ENCODE results near the gene MICAL2. TPM values are rescaled to one million over a fixed set of nuclear protein-coding genes. Genes with fewer than 3 reads are reported as not detected.

MICAL2 gene
- total and polyA plus RNA-seq, 2 of the 13 experiments (the other 11 are each of a cell fraction or from before 2014, with no cell fraction given) = 0.78 to 1.1 TPM

GRCh38 chr11:12295943-12296342 is 185.6 kb downstream of the MICAL2 start:
- ChIA-PET POLR2A (no interaction called here), CTCF (ENCODE audit: low intra/inter-chr PET ratio, low total read pairs) (no interaction called here)
- no peak for FAIRE-seq
- ATAC-seq = no peak
- Histone ChIP-seq H3K27ac (ENCODE audit: extremely low read length, insufficient read depth, low read length) (no peak overlapping the region), H3K4me2 (ENCODE audit: low read depth, low read length) (no peak overlapping the region), H3K79me2 (ENCODE audit: insufficient read depth, low read length) (no peaks in the 10 kb centered on the region), H3K4me1 (ENCODE audit: insufficient read depth, low read length) (no peaks in the 10 kb centered on the region), H3K36me3 (replicated peaks in 1 of 2; ENCODE audit: control insufficient read depth in 1 of 2, insufficient read depth in 2 of 2, low read length in 2 of 2) (no peaks in the 10 kb centered on the region), H3K27me3 (ENCODE audit: control insufficient read depth in 1 of 2, insufficient read depth in 2 of 2, low read length in 2 of 2) (no peaks in the 10 kb centered on the region; a peak in 2 of 5 replicates), H4K20me1 (ENCODE audit: insufficient read depth, low read length) (no peaks in the 10 kb centered on the region), H2AFZ (ENCODE audit: low read length) (no peak overlapping the region), H3K4me3 (replicated peaks in 1 of 3; ENCODE audit: insufficient read depth in 1 of 3, low read depth in 2 of 3, low read length in 3 of 3) (no peak overlapping the region), H3K9me3 (ENCODE audit: low read length) (peaks cover 8% of the 10 kb centered on the region; the same call in 1 of the 2 replicates), H3K9ac (ENCODE audit: insufficient read depth, low read depth, low read length) (no peak overlapping the region)
- intact Hi-C loops (cut with micrococcal nuclease; ENCODE audit: unreplicated experiment) (no loop called here), in situ Hi-C loops (cut with HindIII; ENCODE audit: extremely low pct_ligation_motif_present, low pct_unique_long_range_greater_than_20kb) (loop anchor here (25.0 kb wide), 1 partner anchor 484 kb away; no protein-coding TSS in a partner anchor)
- DNase-seq (ENCODE audit: low spot score) = no peak
- WGBS (ENCODE audit: low lambda C conversion rate) = 51% methylated on average over 2 of the region's 2 CpGs
- BruUV-seq (replicated peaks) = no TSS peak
- TF ChIP-seq SSRP1 (CRISPR knock-in tag; IDR thresholded peaks at IDR 0.05) (no peak), ZNF839 (CRISPR knock-in tag; IDR thresholded peaks at IDR 0.05; ENCODE audit: borderline replicate concordance) (no peak), TSC22D2 (CRISPR knock-in tag; IDR thresholded peaks at IDR 0.05; ENCODE audit: borderline replicate concordance) (no peak), KIAA2018 (CRISPR knock-in tag; IDR thresholded peaks at IDR 0.05; ENCODE audit: borderline replicate concordance) (no peak), ZSCAN30 (CRISPR knock-in tag; IDR thresholded peaks at IDR 0.05) (no peak), HDAC6 (IDR thresholded peaks at IDR 0.05; ENCODE audit: low read depth, low read length) (no peak), HOXA3 (CRISPR knock-in tag; IDR thresholded peaks at IDR 0.05) (no peak), RNF219 (CRISPR knock-in tag; IDR thresholded peaks at IDR 0.05) (no peak), BORCS8-MEF2B (CRISPR knock-in tag; IDR thresholded peaks at IDR 0.05) (no peak), ZSCAN20 (CRISPR knock-in tag; IDR thresholded peaks at IDR 0.05; ENCODE audit: borderline replicate concordance) (no peak), ZNF512B (CRISPR knock-in tag; IDR thresholded peaks at IDR 0.05; ENCODE audit: borderline replicate concordance) (no peak), REL (CRISPR knock-in tag; conservative IDR thresholded peaks at IDR 0.05) (no peak)
